Body of pancreas (tissue), 4 donors: ENCODE results near the gene NTHL1.

Experiments used
- CTCF ChIP-seq, 7 experiments: fragments of 450-650 bp in 4 of 7; fragments of 200-600 bp in 3 of 7; sonication (generic) in 3 of 7; IDR thresholded peaks; one replicate each; pipeline ENCODE4 v1.5.1; 2016 to 2019; ENCODE audit warnings: antibody characterized with exemption in 7 of 7
- POLR2A ChIP-seq, 3 donors: fragments of 450-650 bp; IDR thresholded peaks; one replicate each; pipeline ENCODE4 v1.6.1; 2016; ENCODE audit warnings: antibody characterized with exemption in 3 of 3, mild to moderate bottlenecking in 2 of 3

GRCh38 chr16:2053897-2054296, 6.3 kb upstream of the NTHL1 start:
- TF ChIP-seq CTCF (IDR thresholded peaks at IDR 0.05) (no peak), POLR2A (IDR thresholded peaks at IDR 0.05) (no peak)
